SH-SY5Y (cell line): ENCODE results near the gene MEN1.

Experiments
- GATA2 ChIP-seq: IDR thresholded peaks from 2 replicates; pipeline ENCODE4 v1.6.1; 2011; ENCODE audit warnings: mild to moderate bottlenecking, low read depth, low read length
- GATA3 ChIP-seq: IDR thresholded peaks from 2 replicates; pipeline ENCODE4 v1.6.1; 2011; ENCODE audit warnings: low read depth, mild to moderate bottlenecking, low read length, moderate library complexity

GRCh38 chr11:64799256-64799622, 11.1 kb downstream of the MEN1 start:
- TF ChIP-seq GATA2 (no peak), GATA3 (no peak)
